ENCODE results near the gene C9orf50. TPM values are rescaled to one million over a fixed set of nuclear protein-coding genes. Genes with fewer than 3 reads are reported as not detected.

C9orf50 gene, protein sequence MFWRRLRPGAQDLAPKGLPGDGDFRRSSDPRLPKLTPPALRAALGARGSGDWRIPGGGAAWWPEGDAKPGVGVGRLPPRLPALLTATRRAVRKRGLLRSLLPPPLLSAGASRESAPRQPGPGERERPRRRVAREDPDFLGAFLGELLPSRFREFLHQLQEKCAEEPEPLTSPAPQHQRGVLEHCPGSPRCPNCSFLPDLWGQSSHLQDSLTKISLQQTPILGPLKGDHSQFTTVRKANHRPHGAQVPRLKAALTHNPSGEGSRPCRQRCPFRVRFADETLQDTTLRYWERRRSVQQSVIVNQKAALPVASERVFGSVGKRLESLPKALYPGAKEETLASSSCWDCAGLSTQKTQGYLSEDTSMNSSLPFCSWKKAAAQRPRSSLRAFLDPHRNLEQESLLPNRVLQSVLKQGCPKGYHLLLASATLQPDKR
- under 1 TPM in 1 of 2 donors, not detected in 1; 0.05 TPM for polyA plus RNA-seq

DNA sequence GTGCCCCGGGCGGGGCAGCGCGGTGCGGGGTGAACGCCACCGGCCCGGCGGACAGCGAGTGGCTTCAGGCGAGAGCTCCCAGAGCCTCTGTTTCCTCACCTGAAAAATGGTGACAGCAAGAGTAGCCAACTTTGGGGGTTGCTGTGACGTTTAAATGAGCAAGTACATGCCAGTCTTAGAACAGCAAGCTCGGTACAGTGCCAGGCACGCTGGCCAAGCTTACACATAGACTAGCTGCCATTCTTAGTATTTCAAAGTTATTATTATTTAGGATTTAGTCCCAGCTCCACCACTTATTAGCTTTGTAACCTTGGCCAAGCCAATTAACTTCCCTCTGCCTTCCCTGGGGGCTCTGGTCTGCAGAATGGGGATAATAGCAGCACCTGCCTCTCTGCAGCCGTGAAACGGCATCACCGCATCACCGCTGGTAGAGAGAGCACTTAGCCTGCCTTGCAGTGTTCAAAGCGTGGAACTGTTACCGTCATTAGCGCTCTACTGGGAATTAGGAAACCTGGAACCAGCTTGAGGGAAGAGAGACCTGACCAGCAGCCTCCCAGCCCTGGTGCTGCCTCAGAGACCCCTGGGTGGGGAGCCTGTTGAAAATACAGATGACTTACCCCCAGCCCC, at the start of gene C9orf50:
Gene C9orf50, minus strand, starts transcription at position 433 of the 627 bp plus-strand sequence. CDS start 527 bp downstream, outside the sequence.
- H3K36me3 ChIP-seq (ENCODE audit: control insufficient read depth in 2 of 2, insufficient read depth in 2 of 2, low read length in 1 of 2), result no peaks in the 10 kb centered on the region
- H3K4me1 ChIP-seq (ENCODE audit: control insufficient read depth in 2 of 2, insufficient read depth in 2 of 2, low read length in 1 of 2), result peaks cover 3 to 4% of the 10 kb centered on the region in 2 donors
- WGBS, 2 donors, result 20 to 22% methylated on average over 21 of the region's 21 CpGs
- H3K4me3 ChIP-seq (ENCODE audit: low read depth in 1 of 2, low read length in 2 of 2), result peak within 1 kb of the TSS; percentile 31 to 46
- H3K27me3 ChIP-seq (ENCODE audit: control insufficient read depth in 1 of 2, insufficient read depth in 2 of 2, low read length in 2 of 2), result peaks cover 0 to 5% of the 10 kb centered on the region in 2 donors
- no peaks in the 10 kb centered on the region for H3K9me3 ChIP-seq (ENCODE audit: control insufficient read depth in 2 of 2, insufficient read depth in 1 of 2, low read depth in 1 of 2, low read length in 1 of 2)
- no peak within 1 kb of the TSS for H3K27ac ChIP-seq (ENCODE audit: low read depth in 2 of 2, low read length in 1 of 2)

DNA sequence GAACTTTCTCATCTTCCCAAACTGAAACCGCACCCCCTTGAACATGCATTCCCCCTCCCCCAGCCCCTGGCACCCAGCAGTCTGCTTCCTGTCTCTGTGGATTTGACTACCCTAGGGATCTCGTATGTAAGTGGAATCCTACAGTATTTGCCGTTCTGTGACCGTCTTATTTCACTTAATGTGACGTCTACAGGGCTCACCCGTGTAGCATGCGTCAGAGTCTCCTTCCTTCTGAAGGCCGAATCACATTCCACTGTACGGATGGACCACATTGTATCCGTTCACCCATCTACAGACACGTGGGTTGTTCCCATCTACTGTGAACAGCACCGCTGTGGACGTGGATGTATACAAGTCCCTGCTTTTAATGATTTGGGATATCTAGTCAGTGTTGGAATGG, 49.0 kb upstream of the C9orf50 start:
- H3K27ac ChIP-seq (ENCODE audit: low read depth in 2 of 2, low read length in 1 of 2), result no peak overlapping the region
- H3K4me1 ChIP-seq (ENCODE audit: control insufficient read depth in 2 of 2, insufficient read depth in 2 of 2, low read length in 1 of 2), result peaks cover 0 to 11% of the 10 kb centered on the region in 2 donors
- WGBS, 2 donors, result 90 to 91% methylated on average over 13 of the region's 13 CpGs
- peaks cover 0 to 2% of the 10 kb centered on the region in 2 donors for H3K27me3 ChIP-seq (ENCODE audit: control insufficient read depth in 1 of 2, insufficient read depth in 2 of 2, low read length in 2 of 2)
- peaks cover 0 to 3% of the 10 kb centered on the region in 2 donors for H3K36me3 ChIP-seq (ENCODE audit: control insufficient read depth in 2 of 2, insufficient read depth in 2 of 2, low read length in 1 of 2)
- H3K9me3 ChIP-seq (ENCODE audit: control insufficient read depth in 2 of 2, insufficient read depth in 1 of 2, low read depth in 1 of 2, low read length in 1 of 2), result no peaks in the 10 kb centered on the region
- H3K4me3 ChIP-seq (ENCODE audit: low read depth in 1 of 2, low read length in 2 of 2), result no peak overlapping the region

DNA sequence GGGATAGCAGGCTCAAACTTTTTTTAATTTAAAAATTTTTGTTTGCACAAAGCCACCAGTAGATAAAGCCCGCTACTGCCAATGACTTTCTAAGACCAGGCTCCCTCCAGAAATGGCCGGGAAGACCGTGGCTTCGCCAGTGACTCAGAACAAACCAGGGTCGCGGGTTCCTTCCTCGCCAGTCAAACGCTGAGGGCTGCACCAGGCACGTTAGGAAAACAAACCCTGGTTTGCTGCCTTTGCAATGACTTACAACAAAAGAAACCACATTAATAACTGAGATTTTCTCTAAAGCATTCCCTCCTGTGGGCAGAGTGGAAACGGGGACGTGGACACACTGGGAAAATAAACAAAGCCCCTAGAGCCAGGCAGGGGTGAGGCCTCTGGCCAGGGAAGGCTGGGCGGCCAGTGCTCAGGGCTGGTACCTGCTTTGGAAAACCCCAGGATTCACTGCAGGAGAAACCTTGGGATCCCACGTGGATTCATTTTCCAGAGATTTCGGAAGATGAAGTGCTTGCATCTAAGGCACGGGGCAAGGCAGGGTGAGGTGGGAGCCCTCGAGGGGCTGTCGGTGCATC, 48.3 kb upstream of the C9orf50 start:
- Histone ChIP-seq H3K9me3 (ENCODE audit: control insufficient read depth in 2 of 2, insufficient read depth in 1 of 2, low read depth in 1 of 2, low read length in 1 of 2) (no peaks in the 10 kb centered on the region), H3K36me3 (ENCODE audit: control insufficient read depth in 2 of 2, insufficient read depth in 2 of 2, low read length in 1 of 2) (peaks cover 0 to 3% of the 10 kb centered on the region in 2 donors), H3K27ac (ENCODE audit: low read depth in 2 of 2, low read length in 1 of 2) (no peak overlapping the region), H3K27me3 (ENCODE audit: control insufficient read depth in 1 of 2, insufficient read depth in 2 of 2, low read length in 2 of 2) (peaks cover 0 to 2% of the 10 kb centered on the region in 2 donors), H3K4me1 (ENCODE audit: control insufficient read depth in 2 of 2, insufficient read depth in 2 of 2, low read length in 1 of 2) (peaks cover 0 to 11% of the 10 kb centered on the region in 2 donors), H3K4me3 (ENCODE audit: low read depth in 1 of 2, low read length in 2 of 2) (no peak overlapping the region)
- WGBS, 2 donors, result 61 to 62% methylated on average over 17 of the region's 17 CpGs

DNA sequence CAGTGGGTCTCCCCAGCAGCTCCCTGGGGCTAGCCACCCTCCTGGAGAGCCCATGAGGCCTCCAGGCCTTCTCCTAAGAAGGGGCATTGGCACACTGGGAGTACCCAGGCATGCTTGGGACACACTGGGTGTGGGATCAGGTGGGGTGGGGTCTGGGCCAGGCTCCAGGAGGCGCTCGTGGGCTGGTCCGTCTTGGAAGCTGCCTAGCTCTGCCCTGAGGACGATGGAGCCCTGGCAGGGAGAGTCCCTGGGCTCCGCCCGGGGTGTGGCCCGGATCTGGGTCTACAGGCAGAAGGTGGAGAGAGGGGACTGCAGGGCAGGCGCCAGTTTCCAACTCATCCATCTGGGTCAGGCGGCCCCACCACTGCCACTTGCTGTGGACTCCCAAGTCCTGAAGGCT, 46.9 kb upstream of the C9orf50 start:
- Histone ChIP-seq H3K4me1 (ENCODE audit: control insufficient read depth in 2 of 2, insufficient read depth in 2 of 2, low read length in 1 of 2) (peaks cover 0 to 11% of the 10 kb centered on the region in 2 donors), H3K27me3 (ENCODE audit: control insufficient read depth in 1 of 2, insufficient read depth in 2 of 2, low read length in 2 of 2) (peaks cover 0 to 2% of the 10 kb centered on the region in 2 donors), H3K4me3 (ENCODE audit: low read depth in 1 of 2, low read length in 2 of 2) (no peak overlapping the region), H3K9me3 (ENCODE audit: control insufficient read depth in 2 of 2, insufficient read depth in 1 of 2, low read depth in 1 of 2, low read length in 1 of 2) (no peaks in the 10 kb centered on the region), H3K27ac (ENCODE audit: low read depth in 2 of 2, low read length in 1 of 2) (no peak overlapping the region), H3K36me3 (ENCODE audit: control insufficient read depth in 2 of 2, insufficient read depth in 2 of 2, low read length in 1 of 2) (peaks cover 0 to 3% of the 10 kb centered on the region in 2 donors)
- 55 to 64% methylated on average over 9 of the region's 9 CpGs for WGBS, 2 donors

DNA sequence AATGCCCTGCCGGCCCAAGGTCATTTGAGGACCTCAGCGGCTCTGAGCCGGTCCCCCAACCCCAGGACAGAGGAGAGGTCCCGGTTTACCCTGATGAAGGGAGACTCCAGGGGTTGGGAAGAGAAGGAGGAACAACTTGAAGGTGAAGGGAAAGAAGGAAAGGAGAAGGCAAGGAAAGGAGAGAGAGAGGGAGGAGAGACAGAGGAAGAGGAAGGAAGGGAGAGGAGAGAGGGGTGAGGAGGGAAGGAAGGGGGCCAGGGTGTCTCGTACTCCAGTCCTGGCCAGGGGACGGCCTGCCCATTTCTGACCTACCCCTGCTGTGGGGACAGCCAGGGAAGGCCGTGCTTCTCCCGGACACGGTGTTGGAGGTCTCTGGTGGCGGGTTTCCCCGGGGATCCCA, 46.5 kb upstream of the C9orf50 start:
- peaks cover 0 to 11% of the 10 kb centered on the region in 2 donors for H3K4me1 ChIP-seq (ENCODE audit: control insufficient read depth in 2 of 2, insufficient read depth in 2 of 2, low read length in 1 of 2)
- H3K4me3 ChIP-seq (ENCODE audit: low read depth in 1 of 2, low read length in 2 of 2), result no peak overlapping the region
- H3K9me3 ChIP-seq (ENCODE audit: control insufficient read depth in 2 of 2, insufficient read depth in 1 of 2, low read depth in 1 of 2, low read length in 1 of 2), result no peaks in the 10 kb centered on the region
- H3K27ac ChIP-seq (ENCODE audit: low read depth in 2 of 2, low read length in 1 of 2), result no peak overlapping the region
- 73 to 74% methylated on average over 10 to 11 of the region's 11 CpGs for whole genome bisulfite sequencing, 2 donors
- peaks cover 0 to 2% of the 10 kb centered on the region in 2 donors for H3K27me3 ChIP-seq (ENCODE audit: control insufficient read depth in 1 of 2, insufficient read depth in 2 of 2, low read length in 2 of 2)
- peaks cover 0 to 3% of the 10 kb centered on the region in 2 donors for H3K36me3 ChIP-seq (ENCODE audit: control insufficient read depth in 2 of 2, insufficient read depth in 2 of 2, low read length in 1 of 2)

DNA sequence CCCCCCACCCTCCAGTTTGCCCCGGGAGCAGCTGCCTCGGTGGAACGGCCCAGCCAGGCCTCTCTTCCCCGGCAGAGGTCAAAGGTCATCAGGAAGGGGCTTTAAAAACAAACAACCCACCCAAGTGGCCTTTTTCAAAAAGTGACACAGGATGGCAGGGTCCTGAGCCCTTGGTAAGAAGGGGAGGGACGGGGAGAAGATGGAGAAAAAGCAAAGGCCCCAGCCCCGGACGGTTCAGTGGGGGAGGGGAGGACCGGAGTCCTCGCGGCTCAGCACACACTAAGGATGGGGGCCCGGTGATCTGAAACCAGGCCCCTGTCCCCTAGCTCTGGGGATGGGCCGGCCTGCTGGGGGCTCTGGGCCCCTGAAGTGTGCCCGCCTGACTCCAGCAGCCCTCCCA, 45.7 kb upstream of the C9orf50 start:
- H3K9me3 ChIP-seq (ENCODE audit: control insufficient read depth in 2 of 2, insufficient read depth in 1 of 2, low read depth in 1 of 2, low read length in 1 of 2), result no peaks in the 10 kb centered on the region
- H3K4me3 ChIP-seq (ENCODE audit: low read depth in 1 of 2, low read length in 2 of 2), result peak overlapping the region; percentile 35 to 41
- H3K4me1 ChIP-seq (ENCODE audit: control insufficient read depth in 2 of 2, insufficient read depth in 2 of 2, low read length in 1 of 2), result peaks cover 0 to 11% of the 10 kb centered on the region in 2 donors
- H3K36me3 ChIP-seq (ENCODE audit: control insufficient read depth in 2 of 2, insufficient read depth in 2 of 2, low read length in 1 of 2), result peaks cover 0 to 3% of the 10 kb centered on the region in 2 donors
- H3K27me3 ChIP-seq (ENCODE audit: control insufficient read depth in 1 of 2, insufficient read depth in 2 of 2, low read length in 2 of 2), result peaks cover 0 to 2% of the 10 kb centered on the region in 2 donors
- H3K27ac ChIP-seq (ENCODE audit: low read depth in 2 of 2, low read length in 1 of 2), result no peak overlapping the region
- WGBS, 2 donors, result 31 to 33% methylated on average over 13 of the region's 13 CpGs

DNA sequence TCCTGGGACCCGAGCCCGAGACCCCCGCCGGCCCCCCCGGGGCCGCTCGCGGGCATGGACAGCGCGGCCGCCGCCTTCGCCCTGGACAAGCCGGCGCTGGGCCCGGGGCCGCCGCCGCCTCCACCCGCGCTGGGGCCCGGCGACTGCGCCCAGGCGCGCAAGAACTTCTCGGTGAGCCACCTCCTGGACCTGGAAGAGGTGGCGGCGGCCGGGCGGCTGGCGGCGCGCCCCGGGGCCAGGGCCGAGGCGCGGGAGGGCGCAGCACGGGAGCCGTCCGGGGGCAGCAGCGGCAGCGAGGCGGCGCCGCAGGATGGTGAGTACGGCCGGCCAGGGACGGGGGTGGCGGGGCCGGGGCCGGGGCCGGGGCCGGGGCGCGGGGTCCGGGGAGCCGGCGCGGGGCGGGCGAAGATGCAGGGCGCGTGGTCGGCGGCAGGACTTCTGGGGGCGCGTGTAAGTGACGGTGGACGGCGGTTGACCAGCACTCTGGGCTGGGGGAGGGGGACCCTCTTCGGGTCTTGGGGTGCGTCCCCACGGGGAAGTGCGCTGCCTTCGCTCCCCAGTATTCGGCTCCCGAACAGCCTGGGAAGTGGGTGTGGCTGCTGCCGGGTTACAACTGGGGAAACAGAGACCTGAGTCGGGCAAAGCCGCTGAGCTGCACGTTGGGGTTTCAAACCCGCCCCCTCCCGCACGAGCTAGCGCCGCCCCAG, 45.1 kb upstream of the C9orf50 start:
- no peaks in the 10 kb centered on the region for H3K9me3 ChIP-seq (ENCODE audit: control insufficient read depth in 2 of 2, insufficient read depth in 1 of 2, low read depth in 1 of 2, low read length in 1 of 2)
- H3K27ac ChIP-seq (ENCODE audit: low read depth in 2 of 2, low read length in 1 of 2), result no peak overlapping the region
- H3K27me3 ChIP-seq (ENCODE audit: control insufficient read depth in 1 of 2, insufficient read depth in 2 of 2, low read length in 2 of 2), result peaks cover 0 to 2% of the 10 kb centered on the region in 2 donors
- H3K36me3 ChIP-seq (ENCODE audit: control insufficient read depth in 2 of 2, insufficient read depth in 2 of 2, low read length in 1 of 2), result no peaks in the 10 kb centered on the region
- H3K4me3 ChIP-seq (ENCODE audit: low read depth in 1 of 2, low read length in 2 of 2), result peak overlapping the region; percentile 41 to 48
- peaks cover 0 to 11% of the 10 kb centered on the region in 2 donors for H3K4me1 ChIP-seq (ENCODE audit: control insufficient read depth in 2 of 2, insufficient read depth in 2 of 2, low read length in 1 of 2)
- WGBS, 2 donors, result 3 to 4% methylated on average over 55 to 88 of the region's 88 CpGs

DNA sequence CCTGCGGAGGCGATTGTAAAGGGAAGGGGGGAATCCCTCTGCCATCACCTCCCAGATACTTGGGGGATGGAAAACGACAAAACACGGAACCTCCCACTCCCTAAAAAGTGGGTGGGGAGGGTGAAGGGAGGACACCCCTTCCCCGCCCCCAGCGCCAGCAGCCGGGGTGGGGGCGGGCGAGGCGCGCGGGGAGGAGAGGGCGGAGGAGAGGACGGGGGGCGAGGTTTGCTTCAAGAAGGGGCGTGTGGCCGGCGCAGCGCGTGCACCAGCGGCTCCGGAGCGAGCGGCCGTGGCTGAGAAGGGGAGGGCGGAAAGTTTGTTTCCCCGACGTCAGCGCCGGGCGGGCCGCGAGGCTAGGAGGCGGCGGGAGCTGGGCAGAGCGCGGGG, 44.5 kb upstream of the C9orf50 start, which contains the start of gene PRRX2:
Gene PRRX2, plus strand, starts transcription at position 259 of the 387 bp plus-strand sequence. CDS start 221 bp downstream, outside the sequence.
- H3K36me3 ChIP-seq (ENCODE audit: control insufficient read depth in 2 of 2, insufficient read depth in 2 of 2, low read length in 1 of 2), result no peaks in the 10 kb centered on the region
- 1% methylated on average over 19 to 37 of the region's 37 CpGs for WGBS, 2 donors
- H3K27me3 ChIP-seq (ENCODE audit: control insufficient read depth in 1 of 2, insufficient read depth in 2 of 2, low read length in 2 of 2), result peaks cover 0 to 2% of the 10 kb centered on the region in 2 donors
- H3K4me1 ChIP-seq (ENCODE audit: control insufficient read depth in 2 of 2, insufficient read depth in 2 of 2, low read length in 1 of 2), result peaks cover 0 to 11% of the 10 kb centered on the region in 2 donors
- no peak within 1 kb of the TSS for H3K27ac ChIP-seq (ENCODE audit: low read depth in 2 of 2, low read length in 1 of 2)
- no peaks in the 10 kb centered on the region for H3K9me3 ChIP-seq (ENCODE audit: control insufficient read depth in 2 of 2, insufficient read depth in 1 of 2, low read depth in 1 of 2, low read length in 1 of 2)
- H3K4me3 ChIP-seq (ENCODE audit: low read depth in 1 of 2, low read length in 2 of 2), result peak within 1 kb of the TSS; percentile 41 to 48

Data from esophagus (tissue), 2 donors.